IPS DF 4.7 (cell line): ENCODE measurements around the gene OR3A3.

ENCODE experiments used
- DNase-seq: peaks from one replicate; pipeline ENCODE4 v3.0.0-alpha.2; 2013; ENCODE audit warnings: low spot score; ENCODE audit errors: extremely low read depth

OR3A3 gene

DNA sequence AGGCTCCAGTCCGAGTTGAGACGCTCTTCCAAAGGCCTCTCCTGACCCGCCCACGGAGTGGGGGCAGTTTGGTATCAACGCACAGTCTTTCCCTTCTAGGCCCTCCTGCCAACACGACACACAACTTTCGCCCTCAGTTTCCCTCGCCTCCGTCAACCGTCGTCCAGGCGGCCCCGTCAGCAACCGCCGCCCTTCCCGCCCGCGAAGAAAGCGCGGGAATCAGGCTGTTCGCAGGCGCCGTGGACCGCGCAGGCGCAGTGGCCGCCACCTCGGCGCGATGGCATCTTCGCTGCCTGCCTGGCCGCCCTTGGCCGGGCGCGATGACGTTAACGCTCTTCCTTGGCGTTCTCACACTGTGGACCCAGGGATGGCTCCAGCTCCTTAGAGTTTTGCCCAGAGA lies 60.4 kb downstream of the OR3A3 start, which contains the start of gene SPATA22:
Gene SPATA22 (minus strand): TSS at position 221 of the 400 bp plus-strand sequence. CDS start 2,494 bp downstream, outside the sequence.
- no peak for DNase-seq

- DNase-seq, result no peak
Observed at GRCh38 chr17:3472137-3472536, 61.0 kb downstream of the OR3A3 start.
